Mesenchymal stem cell (in vitro differentiated cells and primary cell): Measurements from ENCODE around the gene RPS6KA1.

Experiments used
- DNase-seq: peaks from one replicate; pipeline ENCODE4 v3.0.0-alpha.2; 2013
- H2AFZ ChIP-seq: one replicate; pipeline ENCODE4 v1.6.1; 2013; ENCODE audit warnings: low read depth, mild to moderate bottlenecking, control low read depth, inconsistent platforms, low read length, moderate library complexity
- H2AK5ac ChIP-seq: 2 replicates; pipeline ENCODE4 v1.6.1; 2013; ENCODE audit warnings: low read length, moderate library complexity, mild to moderate bottlenecking, inconsistent platforms; ENCODE audit not compliant: severe bottlenecking
- H2BK120ac ChIP-seq: one replicate; pipeline ENCODE4 v1.6.1; 2013; ENCODE audit warnings: low read depth, mild to moderate bottlenecking, inconsistent platforms, low read length, moderate library complexity
- H2BK12ac ChIP-seq, 2 experiments: one replicate each; pipeline ENCODE4 v1.6.1; 2013; ENCODE audit warnings: inconsistent platforms in 2 of 2, low read length in 2 of 2, mild to moderate bottlenecking in 2 of 2, moderate library complexity in 2 of 2, control low read depth in 1 of 2
- H2BK15ac ChIP-seq: one replicate; pipeline ENCODE4 v1.6.1; 2013; ENCODE audit warnings: mild to moderate bottlenecking, low read depth, inconsistent platforms; ENCODE audit not compliant: poor library complexity, severe bottlenecking
- H2BK5ac ChIP-seq: 2 replicates; pipeline ENCODE4 v1.6.1; 2013; ENCODE audit warnings: low read depth, mild to moderate bottlenecking, low read length, control low read depth, inconsistent platforms; ENCODE audit not compliant: poor library complexity, severe bottlenecking
- H3K14ac ChIP-seq, 2 experiments: one replicate each; pipeline ENCODE4 v1.6.1; 2013; ENCODE audit warnings: inconsistent platforms in 2 of 2, low read length in 2 of 2, control low read depth in 1 of 2, mild to moderate bottlenecking in 1 of 2, moderate library complexity in 1 of 2
- H3K18ac ChIP-seq, 2 experiments: one replicate each; pipeline ENCODE4 v1.6.1; 2013; ENCODE audit warnings: inconsistent platforms in 2 of 2, low read length in 2 of 2, control low read depth in 1 of 2, low read depth in 1 of 2, mild to moderate bottlenecking in 1 of 2
- H3K23ac ChIP-seq, 2 experiments: one replicate each; pipeline ENCODE4 v1.6.1; 2013; ENCODE audit warnings: inconsistent platforms in 2 of 2, low read length in 2 of 2, mild to moderate bottlenecking in 2 of 2, moderate library complexity in 2 of 2, control low read depth in 1 of 2
- H3K27ac ChIP-seq: 2 replicates; pipeline ENCODE4 v1.5.1; 2013; ENCODE audit warnings: mild to moderate bottlenecking, moderate library complexity, low read length, control low read depth, inconsistent platforms; ENCODE audit not compliant: poor library complexity, severe bottlenecking
- H3K27me3 ChIP-seq, 2 experiments: 2 replicates each; pipeline versions ENCODE4 v1.6.1 to v1.7.0; 2013; ENCODE audit warnings: low read length in 2 of 2, mild to moderate bottlenecking in 2 of 2, moderate library complexity in 2 of 2, control low read depth in 1 of 2, inconsistent platforms in 1 of 2; ENCODE audit not compliant: control insufficient read depth in 1 of 2, insufficient read depth in 1 of 2
- H3K36me3 ChIP-seq, 2 experiments: 2 replicates each; pipeline versions ENCODE4 v1.6.1 to v1.7.0; 2013; ENCODE audit warnings: low read length in 2 of 2, control low read depth in 1 of 2, inconsistent platforms in 1 of 2, low read depth in 1 of 2, mild to moderate bottlenecking in 1 of 2; ENCODE audit not compliant: insufficient read depth in 2 of 2, control insufficient read depth in 1 of 2
- H3K4ac ChIP-seq, 2 experiments: one replicate each; pipeline ENCODE4 v1.6.1; 2013; ENCODE audit warnings: inconsistent platforms in 2 of 2, low read length in 2 of 2, mild to moderate bottlenecking in 2 of 2, moderate library complexity in 2 of 2, control low read depth in 1 of 2, low read depth in 1 of 2
- H3K4me1 ChIP-seq: 2 replicates; pipeline ENCODE4 v1.6.1; 2013; ENCODE audit warnings: low read depth, low read length, control low read depth; ENCODE audit not compliant: control insufficient read depth, insufficient read depth
- H3K4me2 ChIP-seq: 2 replicates; pipeline ENCODE4 v1.6.1; 2013; ENCODE audit warnings: low read length, mild to moderate bottlenecking, inconsistent platforms; ENCODE audit not compliant: poor library complexity, severe bottlenecking
- H3K4me3 ChIP-seq, 2 experiments: 2 replicates each; pipeline versions ENCODE4 v1.5.1 to v1.7.0; 2013; ENCODE audit warnings: low read length in 2 of 2, mild to moderate bottlenecking in 2 of 2, control low read depth in 1 of 2, low read depth in 1 of 2; ENCODE audit not compliant: insufficient read depth in 1 of 2
- H3K79me1 ChIP-seq: replicated peaks from 2 replicates; pipeline ENCODE4 v1.6.1; 2013; ENCODE audit warnings: mild to moderate bottlenecking, control low read depth, low read length, inconsistent platforms; ENCODE audit not compliant: poor library complexity, severe bottlenecking
- H3K9ac ChIP-seq: 2 replicates; pipeline ENCODE4 v1.7.0; 2013; ENCODE audit warnings: mild to moderate bottlenecking, low read length, moderate library complexity
- H3K9me3 ChIP-seq: 2 replicates; pipeline ENCODE4 v1.7.0; 2013; ENCODE audit warnings: mild to moderate bottlenecking, low read length; ENCODE audit not compliant: control insufficient read depth
- H4K8ac ChIP-seq: one replicate; pipeline ENCODE4 v1.6.1; 2013; ENCODE audit warnings: inconsistent platforms, mild to moderate bottlenecking, low read length, moderate library complexity
- H4K91ac ChIP-seq: one replicate; pipeline ENCODE4 v1.6.1; 2013; ENCODE audit warnings: mild to moderate bottlenecking, low read length, inconsistent platforms
- WGBS: methylation state at CpG from one replicate; pipeline ENCODE4 v1.1.7; 2013; ENCODE audit warnings: mixed read lengths; 5-methylcytosine and 5-hydroxymethylcytosine counted together

The RPS6KA1 gene

GRCh38 chr1:26522073-26522472, 7.5 kb upstream of the RPS6KA1 start:
- H3K23ac ChIP-seq: no peak overlapping the region
- no peaks in the 10 kb centered on the region for H3K4me1 ChIP-seq
- no peak overlapping the region for H4K91ac ChIP-seq
- no peak overlapping the region for H3K4me3 ChIP-seq
- no peak for DNase-seq
- peaks cover 23 to 38% of the 10 kb centered on the region in 2 experiments for H3K27me3 ChIP-seq
- H3K79me1 ChIP-seq: no peaks in the 10 kb centered on the region
- H3K14ac ChIP-seq: no peak overlapping the region
- no peak overlapping the region for H3K4me2 ChIP-seq
- H3K4ac ChIP-seq: no peak overlapping the region
- H3K9me3 ChIP-seq: no peaks in the 10 kb centered on the region
- no peak overlapping the region for H3K9ac ChIP-seq
- H3K27ac ChIP-seq: no peak overlapping the region
- H2BK12ac ChIP-seq: no peak overlapping the region
- no peak overlapping the region for H3K18ac ChIP-seq
- H2BK15ac ChIP-seq: no peak overlapping the region
- no peak overlapping the region for H4K8ac ChIP-seq
- no peaks in the 10 kb centered on the region for H3K36me3 ChIP-seq
- no peak overlapping the region for H2AFZ ChIP-seq
- no peak overlapping the region for H2AK5ac ChIP-seq
- H2BK5ac ChIP-seq: no peak overlapping the region
- H2BK120ac ChIP-seq: no peak overlapping the region

DNA sequence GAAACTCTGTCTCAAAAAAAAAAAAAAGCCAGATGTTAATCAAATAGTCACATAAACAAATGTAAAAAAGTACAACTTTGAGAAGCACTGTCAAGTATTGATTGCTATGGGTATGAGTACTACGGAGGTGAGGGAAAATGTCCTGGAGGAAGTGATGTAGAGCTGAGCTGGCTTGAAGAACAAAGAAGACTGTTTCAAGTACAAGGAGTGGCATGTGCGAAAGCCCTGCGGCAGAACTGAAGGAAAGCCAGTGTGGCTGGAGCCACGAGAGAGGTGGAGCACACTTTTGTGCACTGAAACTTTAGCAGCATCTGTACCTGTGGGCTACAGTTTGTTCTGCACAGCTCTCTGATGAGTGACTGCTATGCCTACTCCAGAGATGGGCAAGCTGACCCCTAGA, 5.4 kb upstream of the RPS6KA1 start:
- H3K14ac ChIP-seq: no peak overlapping the region
- no peak overlapping the region for H3K4me3 ChIP-seq
- H3K9ac ChIP-seq: no peak overlapping the region
- no peak overlapping the region for H3K27ac ChIP-seq
- H3K18ac ChIP-seq: no peak overlapping the region
- H3K36me3 ChIP-seq: no peaks in the 10 kb centered on the region
- H2BK15ac ChIP-seq: no peak overlapping the region
- no peak overlapping the region for H2BK5ac ChIP-seq
- H4K8ac ChIP-seq: no peak overlapping the region
- no peaks in the 10 kb centered on the region for H3K79me1 ChIP-seq
- H3K4ac ChIP-seq: no peak overlapping the region
- DNase-seq: no peak
- no peak overlapping the region for H2BK120ac ChIP-seq
- no peaks in the 10 kb centered on the region for H3K9me3 ChIP-seq
- no peak overlapping the region for H2AFZ ChIP-seq
- 83% methylated on average over 4 of the region's 4 CpGs for WGBS
- H4K91ac ChIP-seq: no peak overlapping the region
- H3K4me2 ChIP-seq: no peak overlapping the region
- no peak overlapping the region for H3K23ac ChIP-seq
- H3K4me1 ChIP-seq: peaks cover 2% of the 10 kb centered on the region
- peaks cover 23 to 44% of the 10 kb centered on the region in 2 experiments for H3K27me3 ChIP-seq
- H2BK12ac ChIP-seq: no peak overlapping the region
- no peak overlapping the region for H2AK5ac ChIP-seq

GRCh38 chr1:26526287-26526686, 3.3 kb upstream of the RPS6KA1 start:
- H4K8ac ChIP-seq: no peak overlapping the region
- H3K79me1 ChIP-seq: peaks cover 10% of the 10 kb centered on the region
- no peak overlapping the region for H3K18ac ChIP-seq
- no peak overlapping the region for H3K27ac ChIP-seq
- no peaks in the 10 kb centered on the region for H3K36me3 ChIP-seq
- no peak for DNase-seq
- no peak overlapping the region for H3K4me3 ChIP-seq
- H3K14ac ChIP-seq: no peak overlapping the region
- H2AFZ ChIP-seq: no peak overlapping the region
- H2AK5ac ChIP-seq: no peak overlapping the region
- no peak overlapping the region for H3K4me2 ChIP-seq
- H3K27me3 ChIP-seq: peaks cover 23 to 43% of the 10 kb centered on the region in 2 experiments
- no peak overlapping the region for H2BK120ac ChIP-seq
- H2BK12ac ChIP-seq: no peak overlapping the region
- no peak overlapping the region for H3K4ac ChIP-seq
- H2BK5ac ChIP-seq: no peak overlapping the region
- no peaks in the 10 kb centered on the region for H3K9me3 ChIP-seq
- no CpG with 5 or more reads among the region's 5 CpGs for WGBS
- no peak overlapping the region for H3K23ac ChIP-seq
- no peak overlapping the region for H3K9ac ChIP-seq
- H4K91ac ChIP-seq: no peak overlapping the region
- H3K4me1 ChIP-seq: peaks cover 16% of the 10 kb centered on the region
- H2BK15ac ChIP-seq: no peak overlapping the region

- no peak overlapping the region for H2AK5ac ChIP-seq
- H3K4me1 ChIP-seq: peaks cover 30% of the 10 kb centered on the region
- peak overlapping the region; percentile 71 for H3K4me2 ChIP-seq
- H4K8ac ChIP-seq: peak overlapping the region; percentile 87
- peaks cover 9 to 17% of the 10 kb centered on the region in 2 experiments for H3K27me3 ChIP-seq
- peak overlapping the region; percentile 54 for H3K9ac ChIP-seq
- H3K9me3 ChIP-seq: no peaks in the 10 kb centered on the region
- H3K14ac ChIP-seq: no peak overlapping the region
- peak overlapping the region; percentile 8 for H2AFZ ChIP-seq
- H3K4ac ChIP-seq: no peak overlapping the region
- no peak overlapping the region for H2BK120ac ChIP-seq
- H2BK5ac ChIP-seq: no peak overlapping the region
- no peak overlapping the region for H3K23ac ChIP-seq
- H3K79me1 ChIP-seq: peaks cover 24% of the 10 kb centered on the region
- peak overlapping the region; percentile 70 to 83 for H3K4me3 ChIP-seq
- peak overlapping the region; percentile 11 to 18 for H3K18ac ChIP-seq
- no peak for DNase-seq
- no peak overlapping the region for H3K27ac ChIP-seq
- no peak overlapping the region for H2BK15ac ChIP-seq
- 3% methylated on average over 13 of the region's 19 CpGs for WGBS
- no peak overlapping the region for H4K91ac ChIP-seq
- no peak overlapping the region for H2BK12ac ChIP-seq
- no peaks in the 10 kb centered on the region for H3K36me3 ChIP-seq
Observed at GRCh38 chr1:26529405-26529654, 231 bp upstream of the RPS6KA1 start.
